GM12801 (cell line): ENCODE results near the gene KLHL25.

Experiments used
- TF ChIP-seq, protein P1 (sequence below): IDR thresholded peaks from one replicate; pipeline ENCODE4 v1.5.1; 2011; ENCODE audit warnings: control low read depth; ENCODE audit not compliant: insufficient read length; ENCODE audit errors: extremely low read depth

Gene KLHL25

DNA sequence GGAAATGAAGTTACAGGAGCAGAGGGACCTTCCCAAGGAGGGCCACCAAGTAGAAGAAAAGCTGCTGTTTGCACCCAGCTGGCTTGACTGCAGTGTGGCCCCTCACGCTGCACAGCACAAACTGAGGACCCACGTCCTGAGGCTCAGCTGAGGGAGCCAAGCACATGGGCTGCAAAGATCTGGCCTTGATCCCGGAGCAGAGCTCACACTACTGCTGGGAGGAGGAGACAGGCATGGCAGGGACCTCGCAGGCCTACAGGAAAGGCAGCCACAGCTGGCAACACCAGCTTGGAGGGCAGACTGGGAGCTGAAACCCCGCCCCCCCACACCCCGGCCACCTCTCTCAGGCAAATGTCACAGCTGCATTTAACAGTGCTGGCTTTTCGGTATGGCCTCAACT lies 39.7 kb downstream of the KLHL25 start:
- TF ChIP-seq, protein P1, sequence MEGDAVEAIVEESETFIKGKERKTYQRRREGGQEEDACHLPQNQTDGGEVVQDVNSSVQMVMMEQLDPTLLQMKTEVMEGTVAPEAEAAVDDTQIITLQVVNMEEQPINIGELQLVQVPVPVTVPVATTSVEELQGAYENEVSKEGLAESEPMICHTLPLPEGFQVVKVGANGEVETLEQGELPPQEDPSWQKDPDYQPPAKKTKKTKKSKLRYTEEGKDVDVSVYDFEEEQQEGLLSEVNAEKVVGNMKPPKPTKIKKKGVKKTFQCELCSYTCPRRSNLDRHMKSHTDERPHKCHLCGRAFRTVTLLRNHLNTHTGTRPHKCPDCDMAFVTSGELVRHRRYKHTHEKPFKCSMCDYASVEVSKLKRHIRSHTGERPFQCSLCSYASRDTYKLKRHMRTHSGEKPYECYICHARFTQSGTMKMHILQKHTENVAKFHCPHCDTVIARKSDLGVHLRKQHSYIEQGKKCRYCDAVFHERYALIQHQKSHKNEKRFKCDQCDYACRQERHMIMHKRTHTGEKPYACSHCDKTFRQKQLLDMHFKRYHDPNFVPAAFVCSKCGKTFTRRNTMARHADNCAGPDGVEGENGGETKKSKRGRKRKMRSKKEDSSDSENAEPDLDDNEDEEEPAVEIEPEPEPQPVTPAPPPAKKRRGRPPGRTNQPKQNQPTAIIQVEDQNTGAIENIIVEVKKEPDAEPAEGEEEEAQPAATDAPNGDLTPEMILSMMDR, result no peak

DNA sequence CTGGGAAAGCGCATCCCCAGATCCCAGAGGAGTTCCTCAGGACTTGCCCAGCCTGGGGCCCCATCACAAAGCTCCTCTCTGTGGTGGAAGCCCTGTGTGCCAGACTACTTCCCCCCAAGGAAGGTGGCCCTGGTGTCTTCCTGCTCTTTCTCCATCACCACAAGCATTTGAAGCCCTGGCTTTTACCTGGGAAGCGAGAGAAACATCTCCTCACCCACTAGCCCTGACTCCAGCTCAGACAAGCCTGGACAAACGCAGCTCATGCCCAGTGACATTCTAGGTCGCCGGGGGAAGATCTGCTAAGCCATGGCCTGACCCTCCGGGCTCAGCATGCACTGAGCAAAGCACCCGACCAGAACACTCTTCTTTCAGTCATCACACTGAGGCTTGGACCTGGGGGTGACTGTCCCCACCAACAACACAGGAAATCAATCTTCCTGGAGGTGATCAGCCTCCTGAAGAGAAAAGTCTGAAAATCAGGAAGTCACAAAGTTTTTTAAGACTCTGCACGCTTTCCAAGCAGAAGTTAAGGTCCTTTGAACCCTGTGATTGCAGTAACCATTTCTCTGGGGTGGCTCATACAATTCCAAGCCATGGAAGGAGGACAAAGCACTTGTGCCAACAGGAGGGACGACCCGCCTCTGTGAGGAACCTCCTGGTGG lies 40.8 kb downstream of the KLHL25 start:
- TF ChIP-seq, protein P1, result no peak

DNA sequence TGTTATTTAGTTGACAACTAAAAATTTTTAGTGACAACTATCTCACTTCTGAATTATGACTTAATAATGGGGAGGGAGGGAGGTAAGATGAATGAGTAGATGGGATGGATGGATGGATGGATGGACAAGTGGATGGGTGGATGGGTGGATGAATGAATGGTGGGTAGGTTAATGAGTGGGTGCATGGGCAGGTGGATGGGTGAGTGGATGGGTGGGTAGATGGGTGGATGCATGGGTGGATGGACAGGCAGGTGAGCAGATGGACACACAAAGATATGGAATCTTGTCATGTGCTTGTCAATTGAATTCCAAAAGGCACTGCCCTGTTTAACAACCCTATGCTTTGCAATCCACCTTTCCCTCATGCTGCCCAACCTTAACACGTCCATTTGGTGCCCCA lies 41.5 kb downstream of the KLHL25 start:
- TF ChIP-seq, protein P1, result no peak

DNA sequence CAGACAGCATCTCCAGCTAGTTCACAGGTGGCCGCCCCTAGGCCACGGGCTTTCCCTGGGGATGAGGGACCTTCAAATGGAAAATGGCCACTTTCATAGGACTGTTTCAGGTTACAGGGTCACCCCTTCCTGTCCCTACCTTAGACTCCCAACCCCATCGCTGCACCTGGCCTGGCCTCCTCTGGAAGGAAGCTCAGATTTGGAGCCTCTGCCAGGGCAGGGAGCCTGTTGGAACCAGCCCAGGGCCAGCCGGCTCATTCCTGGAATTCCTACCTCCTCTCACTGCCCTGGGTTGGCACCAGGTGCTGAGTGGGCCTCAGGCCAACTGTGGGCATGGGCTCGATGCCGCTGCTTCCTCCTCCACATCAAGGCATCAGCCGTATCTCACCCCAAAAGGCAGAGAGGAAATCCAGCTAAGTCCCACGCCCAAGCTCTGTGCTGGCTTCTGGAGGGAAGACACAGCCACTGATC lies 42.2 kb downstream of the KLHL25 start:
- TF ChIP-seq, protein P1, result no peak

DNA sequence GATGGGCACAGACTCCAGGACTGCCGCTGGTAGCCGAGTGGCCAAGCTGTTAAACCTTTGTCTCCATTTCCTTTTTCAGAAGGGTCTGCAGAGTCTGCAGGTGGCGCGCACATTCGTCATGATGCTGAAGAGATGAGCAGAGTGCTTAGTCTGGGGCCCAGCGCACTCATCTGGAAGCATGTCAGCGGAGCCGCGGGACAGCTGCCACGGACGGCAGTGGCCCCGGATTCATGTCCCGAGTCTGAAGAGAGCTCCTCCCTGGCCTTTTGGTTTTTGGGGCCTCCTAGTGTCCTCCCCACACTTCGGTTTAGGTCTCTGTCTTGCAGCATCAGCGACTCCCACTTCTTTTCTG lies 42.6 kb downstream of the KLHL25 start:
- TF ChIP-seq, protein P1, result no peak

DNA sequence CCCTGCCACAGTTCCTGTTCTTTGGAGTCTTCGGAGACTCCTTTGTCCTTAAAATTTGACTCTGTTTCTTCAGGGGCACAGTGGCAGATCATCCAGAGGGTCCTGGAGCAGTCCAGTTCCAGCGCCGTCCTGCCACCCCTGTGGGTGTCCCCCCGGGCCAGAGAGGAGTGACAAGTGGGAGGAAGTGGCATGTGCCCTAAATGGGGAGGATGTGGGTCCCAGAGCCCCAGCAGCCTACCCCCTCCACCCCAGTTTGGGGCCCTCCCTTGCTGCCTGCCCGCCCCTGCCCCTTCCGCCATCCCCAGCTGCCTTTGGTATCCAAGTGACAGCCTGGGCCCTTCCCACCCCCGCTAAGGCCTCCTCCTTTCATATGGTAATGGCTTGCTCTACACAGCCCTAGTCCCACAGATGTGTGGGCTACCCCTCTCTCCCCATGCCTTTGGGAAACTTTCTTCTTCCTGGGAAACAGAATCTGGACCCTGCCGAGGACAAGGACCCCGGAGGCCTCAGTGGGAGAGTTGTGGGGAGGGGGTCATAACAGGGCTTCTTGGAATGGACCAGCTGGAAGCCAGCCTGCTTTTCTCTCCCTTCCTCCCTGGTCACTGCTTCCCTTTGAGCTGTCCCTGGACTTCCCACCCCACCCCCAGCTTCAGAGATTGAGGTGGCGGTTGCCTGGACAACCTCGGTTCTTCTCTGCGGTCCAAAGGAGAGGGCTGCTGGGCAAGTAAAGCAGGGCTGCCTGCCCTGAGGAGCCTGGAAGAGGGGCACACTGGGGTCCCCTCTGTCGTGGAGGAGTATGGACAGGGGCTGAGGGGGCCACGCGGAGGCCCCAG lies 43.2 kb downstream of the KLHL25 start:
- TF ChIP-seq, protein P1, result no peak

- TF ChIP-seq, protein P1, result no peak
These were observed 44.1 kb downstream of the KLHL25 start for GRCh38 chr15:85750319-85751290.
